ENCODE data around the gene GJD2.

The GJD2 gene

GRCh38 chr15:34786206-34786605, 31.4 kb upstream of the GJD2 start:
- no peaks in the 10 kb centered on the region for H3K9me3 ChIP-seq (ENCODE audit: severe bottlenecking)
- ATAC-seq (ENCODE audit: low read depth) (no peak), DNase-seq (ENCODE audit: low spot score) (no peak)
- no peaks in the 10 kb centered on the region for H3K36me3 ChIP-seq (ENCODE audit: low read depth)
- no peak overlapping the region for H3K27ac ChIP-seq (ENCODE audit: poor library complexity, severe bottlenecking)
- TF ChIP-seq, protein P1, sequence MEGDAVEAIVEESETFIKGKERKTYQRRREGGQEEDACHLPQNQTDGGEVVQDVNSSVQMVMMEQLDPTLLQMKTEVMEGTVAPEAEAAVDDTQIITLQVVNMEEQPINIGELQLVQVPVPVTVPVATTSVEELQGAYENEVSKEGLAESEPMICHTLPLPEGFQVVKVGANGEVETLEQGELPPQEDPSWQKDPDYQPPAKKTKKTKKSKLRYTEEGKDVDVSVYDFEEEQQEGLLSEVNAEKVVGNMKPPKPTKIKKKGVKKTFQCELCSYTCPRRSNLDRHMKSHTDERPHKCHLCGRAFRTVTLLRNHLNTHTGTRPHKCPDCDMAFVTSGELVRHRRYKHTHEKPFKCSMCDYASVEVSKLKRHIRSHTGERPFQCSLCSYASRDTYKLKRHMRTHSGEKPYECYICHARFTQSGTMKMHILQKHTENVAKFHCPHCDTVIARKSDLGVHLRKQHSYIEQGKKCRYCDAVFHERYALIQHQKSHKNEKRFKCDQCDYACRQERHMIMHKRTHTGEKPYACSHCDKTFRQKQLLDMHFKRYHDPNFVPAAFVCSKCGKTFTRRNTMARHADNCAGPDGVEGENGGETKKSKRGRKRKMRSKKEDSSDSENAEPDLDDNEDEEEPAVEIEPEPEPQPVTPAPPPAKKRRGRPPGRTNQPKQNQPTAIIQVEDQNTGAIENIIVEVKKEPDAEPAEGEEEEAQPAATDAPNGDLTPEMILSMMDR (IDR thresholded peaks at IDR 0.05; ENCODE audit: poor library complexity, severe bottlenecking) = no peak
- no peak overlapping the region for H3K4me3 ChIP-seq (ENCODE audit: severe bottlenecking)
- H3K27me3 ChIP-seq (ENCODE audit: insufficient read depth, poor library complexity, severe bottlenecking) = peaks cover 42% of the 10 kb centered on the region
- H3K4me1 ChIP-seq (ENCODE audit: insufficient read depth, poor library complexity, severe bottlenecking) = no peaks in the 10 kb centered on the region

GRCh38 chr15:34783991-34784390, 29.2 kb upstream of the GJD2 start:
- Histone ChIP-seq H3K36me3 (ENCODE audit: low read depth) (no peaks in the 10 kb centered on the region), H3K4me1 (ENCODE audit: insufficient read depth, poor library complexity, severe bottlenecking) (no peaks in the 10 kb centered on the region), H3K4me3 (ENCODE audit: severe bottlenecking) (no peak overlapping the region), H3K9me3 (ENCODE audit: severe bottlenecking) (no peaks in the 10 kb centered on the region), H3K27me3 (ENCODE audit: insufficient read depth, poor library complexity, severe bottlenecking) (peaks cover 28% of the 10 kb centered on the region), H3K27ac (ENCODE audit: poor library complexity, severe bottlenecking) (no peak overlapping the region)
- TF ChIP-seq, protein P1 (IDR thresholded peaks at IDR 0.05; ENCODE audit: poor library complexity, severe bottlenecking) = no peak
- ATAC-seq (ENCODE audit: low read depth) (no peak), DNase-seq (ENCODE audit: low spot score) (no peak)

DNA sequence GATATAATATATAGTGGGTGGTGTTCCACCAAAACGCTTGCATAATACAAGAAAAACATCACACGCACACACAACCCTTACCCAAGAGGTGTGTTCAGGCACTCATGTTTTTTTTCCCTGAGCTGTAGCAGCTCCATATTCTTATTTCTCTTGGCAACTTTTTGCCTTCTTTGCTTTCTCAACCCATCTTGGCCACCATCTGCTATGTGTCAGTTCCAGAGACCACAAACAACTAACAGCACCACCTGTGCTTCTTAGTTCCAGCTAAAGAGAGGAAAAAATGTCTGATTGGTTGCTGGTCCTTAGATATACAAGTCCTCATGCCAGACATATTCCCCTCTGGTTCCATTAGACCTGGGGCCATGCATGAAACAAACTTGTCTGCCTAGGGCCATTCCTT, 28.6 kb upstream of the GJD2 start:
- DNase-seq (ENCODE audit: low spot score) (no peak), ATAC-seq (ENCODE audit: low read depth) (no peak)
- no peak overlapping the region for H3K4me3 ChIP-seq (ENCODE audit: severe bottlenecking)
- no peaks in the 10 kb centered on the region for H3K9me3 ChIP-seq (ENCODE audit: severe bottlenecking)
- TF ChIP-seq, protein P1 (IDR thresholded peaks at IDR 0.05; ENCODE audit: poor library complexity, severe bottlenecking) = no peak
- peaks cover 23% of the 10 kb centered on the region for H3K27me3 ChIP-seq (ENCODE audit: insufficient read depth, poor library complexity, severe bottlenecking)
- no peaks in the 10 kb centered on the region for H3K4me1 ChIP-seq (ENCODE audit: insufficient read depth, poor library complexity, severe bottlenecking)
- H3K27ac ChIP-seq (ENCODE audit: poor library complexity, severe bottlenecking) = no peak overlapping the region
- no peaks in the 10 kb centered on the region for H3K36me3 ChIP-seq (ENCODE audit: low read depth)

DNA sequence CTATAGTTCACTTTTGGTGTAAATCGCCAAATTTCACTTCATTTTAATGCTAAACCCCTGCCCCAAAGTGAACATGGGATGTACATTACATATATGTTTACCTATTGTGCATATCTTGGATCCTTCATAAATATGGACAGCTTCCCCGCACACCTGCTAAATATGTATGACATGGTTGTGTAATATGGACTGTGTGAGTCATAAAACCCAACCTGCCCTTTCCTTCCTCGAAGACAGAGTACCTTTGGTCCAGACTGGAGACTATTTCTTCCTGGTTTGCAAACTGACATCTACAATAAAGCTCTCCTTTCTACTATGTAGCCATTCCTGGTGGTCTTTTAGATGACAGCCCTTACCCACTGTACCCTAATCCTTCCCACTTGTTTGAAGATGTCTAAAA, 28.1 kb upstream of the GJD2 start:
- TF ChIP-seq, protein P1 (IDR thresholded peaks at IDR 0.05; ENCODE audit: poor library complexity, severe bottlenecking) = no peak
- Histone ChIP-seq H3K27me3 (ENCODE audit: insufficient read depth, poor library complexity, severe bottlenecking) (peaks cover 18% of the 10 kb centered on the region), H3K36me3 (ENCODE audit: low read depth) (no peaks in the 10 kb centered on the region), H3K27ac (ENCODE audit: poor library complexity, severe bottlenecking) (no peak overlapping the region), H3K9me3 (ENCODE audit: severe bottlenecking) (no peaks in the 10 kb centered on the region), H3K4me1 (ENCODE audit: insufficient read depth, poor library complexity, severe bottlenecking) (no peaks in the 10 kb centered on the region), H3K4me3 (ENCODE audit: severe bottlenecking) (no peak overlapping the region)
- ATAC-seq (ENCODE audit: low read depth) (peak; percentile 64; the same call in 2 of the 3 replicates), DNase-seq (ENCODE audit: low spot score) (no peak)

DNA sequence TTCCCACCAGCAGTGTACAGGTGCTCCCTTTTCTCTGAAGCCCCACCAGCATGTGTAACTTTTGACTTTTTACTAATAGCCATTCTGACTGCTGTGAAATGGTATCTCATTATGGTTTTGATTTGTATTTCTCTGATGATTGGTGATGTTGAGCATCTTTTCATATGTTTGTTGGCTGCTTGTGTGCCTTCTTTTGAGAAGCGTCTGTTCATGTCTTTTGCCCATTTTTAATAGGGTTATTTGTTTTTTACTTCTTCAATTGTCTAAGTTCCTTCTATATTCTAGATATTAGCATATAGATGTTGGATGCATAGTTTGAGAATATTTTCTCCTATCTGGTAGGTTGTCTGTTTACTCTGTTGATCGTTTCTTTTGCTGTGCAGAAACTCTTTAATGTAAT, 25.9 kb upstream of the GJD2 start:
- no peaks in the 10 kb centered on the region for H3K36me3 ChIP-seq (ENCODE audit: low read depth)
- H3K9me3 ChIP-seq (ENCODE audit: severe bottlenecking) = no peaks in the 10 kb centered on the region
- H3K27ac ChIP-seq (ENCODE audit: poor library complexity, severe bottlenecking) = no peak overlapping the region
- no peak overlapping the region for H3K4me3 ChIP-seq (ENCODE audit: severe bottlenecking)
- TF ChIP-seq, protein P1 (IDR thresholded peaks at IDR 0.05; ENCODE audit: poor library complexity, severe bottlenecking) = no peak
- H3K4me1 ChIP-seq (ENCODE audit: insufficient read depth, poor library complexity, severe bottlenecking) = no peaks in the 10 kb centered on the region
- ATAC-seq (ENCODE audit: low read depth) (no peak), DNase-seq (ENCODE audit: low spot score) (no peak)
- peaks cover 16% of the 10 kb centered on the region for H3K27me3 ChIP-seq (ENCODE audit: insufficient read depth, poor library complexity, severe bottlenecking)

Data from RWPE2 (cell line).